Activated CD8-positive, alpha-beta memory T cell treated with anti-CD3 and anti-CD28 coated beads, Interleukin-2, amount 50 U/mL, for 1 hour (primary cell): Measurements from ENCODE around the gene MAD1L1.

Experiments
- DNase-seq: peaks from one replicate; pipeline ENCODE4 v3.0.0-alpha.2; 2020; ENCODE audit errors: extremely low read depth

MAD1L1 gene

DNA sequence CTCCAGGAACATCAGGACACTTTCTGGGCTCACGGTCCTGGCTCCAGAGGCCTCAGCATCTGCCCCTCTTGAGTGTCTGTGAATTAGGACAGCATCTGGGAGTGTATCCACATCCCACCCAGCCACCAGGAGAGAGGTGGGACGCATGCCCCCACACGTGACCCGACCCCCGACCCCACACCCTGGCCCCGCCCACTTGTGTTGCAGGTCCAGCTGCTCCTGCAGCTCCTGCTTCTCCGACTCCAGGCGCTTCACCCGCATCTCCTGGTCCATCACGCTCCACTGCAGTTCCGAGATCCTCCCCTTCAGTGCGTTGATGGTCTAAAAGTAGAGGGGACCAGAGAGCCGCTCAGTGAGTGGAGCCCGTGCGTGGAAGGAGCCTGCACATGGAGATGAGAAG is 13.6 kb downstream of the MAD1L1 start:
- DNase-seq, result no peak

DNA sequence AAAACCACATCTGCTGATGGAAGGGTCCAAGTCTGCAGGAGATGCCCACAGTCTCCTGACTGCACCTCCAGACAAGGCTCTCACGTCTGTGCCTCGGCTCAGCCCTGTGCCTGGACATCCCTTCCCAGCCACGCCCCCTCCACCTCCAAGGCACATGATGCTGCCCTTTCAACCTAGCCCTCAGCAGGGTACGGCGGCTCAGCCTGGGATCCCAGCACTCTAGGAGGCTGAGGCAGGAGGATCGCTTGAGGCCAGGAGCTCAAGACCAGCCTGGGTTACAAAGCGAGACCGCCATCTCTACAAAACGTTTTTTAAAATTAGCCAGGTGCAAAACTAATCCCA is 14.3 kb downstream of the MAD1L1 start:
- DNase-seq, result no peak

DNA sequence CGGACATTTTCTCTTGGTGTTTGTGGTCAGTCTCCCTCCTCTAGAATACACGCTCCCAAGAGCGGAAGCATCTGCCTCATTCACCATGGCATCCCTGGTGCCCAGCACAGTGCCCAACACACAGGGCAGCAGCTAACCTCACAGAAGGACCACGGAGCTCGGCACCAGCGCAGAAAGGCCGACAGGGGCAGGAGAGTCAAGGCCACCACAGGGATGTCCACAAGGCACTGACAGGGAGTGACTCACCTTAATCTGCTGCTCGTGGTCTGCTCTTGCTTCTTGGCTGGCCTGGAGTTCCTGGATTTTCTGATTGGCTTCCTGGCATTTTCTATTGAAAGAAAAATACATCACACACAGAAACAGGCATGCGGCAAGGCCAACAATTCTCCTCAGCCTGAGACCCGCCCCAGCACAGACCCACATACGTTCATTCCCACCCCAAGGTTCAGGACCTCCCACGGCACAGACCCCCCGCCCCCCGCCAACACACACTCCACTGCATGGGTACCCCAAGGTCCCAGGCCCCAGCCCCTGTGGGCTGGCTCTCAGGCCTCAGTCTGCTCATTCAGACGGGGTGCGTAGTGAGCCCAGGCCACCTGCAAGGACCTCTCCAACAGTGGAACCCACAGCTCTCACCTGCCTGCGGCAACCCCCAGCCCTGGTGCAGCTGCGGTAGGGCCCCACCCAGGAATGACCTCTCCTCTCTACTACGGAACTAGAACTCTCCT is 14.9 kb downstream of the MAD1L1 start:
- no peak for DNase-seq

DNA sequence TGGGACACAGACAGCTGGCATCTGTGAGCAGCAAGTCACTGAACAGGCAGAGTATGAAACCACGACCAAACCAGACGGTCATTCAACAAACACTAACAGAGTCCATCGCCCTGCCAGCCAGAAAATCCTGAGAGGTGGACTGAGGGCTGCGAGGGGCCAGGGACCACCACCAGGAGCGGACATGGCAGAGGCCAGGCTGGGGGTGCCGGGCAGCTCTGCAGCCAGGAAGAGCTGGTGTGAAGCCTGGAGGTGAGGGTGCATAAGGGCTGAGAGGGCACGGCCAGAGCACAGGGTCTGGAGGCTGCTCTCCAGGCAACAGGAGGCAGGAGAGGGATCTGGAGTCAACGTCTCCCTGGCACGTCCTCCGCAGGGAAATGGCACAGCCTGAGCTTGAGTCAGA is 15.5 kb downstream of the MAD1L1 start:
- DNase-seq, result no peak

DNA sequence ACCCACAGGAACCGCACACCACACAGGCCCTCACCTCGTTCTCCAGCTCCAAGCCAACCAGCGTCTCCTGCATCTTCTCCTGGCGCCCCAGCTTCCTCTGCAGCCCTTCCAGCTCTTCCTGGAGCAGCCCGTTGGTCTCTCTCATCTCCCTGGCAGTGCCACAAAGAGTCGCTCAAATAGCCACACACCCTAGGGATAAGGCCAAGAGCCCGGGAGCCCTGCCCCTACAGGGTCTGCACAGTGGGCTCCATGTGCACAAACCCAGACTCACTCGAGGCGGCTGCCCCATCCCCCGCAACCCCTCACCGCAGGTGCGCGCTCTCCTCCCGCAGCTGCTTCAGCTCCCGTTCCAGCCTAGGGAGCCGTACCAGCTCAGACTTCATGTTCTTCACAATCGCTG is 16.9 kb downstream of the MAD1L1 start:
- DNase-seq, result no peak

DNA sequence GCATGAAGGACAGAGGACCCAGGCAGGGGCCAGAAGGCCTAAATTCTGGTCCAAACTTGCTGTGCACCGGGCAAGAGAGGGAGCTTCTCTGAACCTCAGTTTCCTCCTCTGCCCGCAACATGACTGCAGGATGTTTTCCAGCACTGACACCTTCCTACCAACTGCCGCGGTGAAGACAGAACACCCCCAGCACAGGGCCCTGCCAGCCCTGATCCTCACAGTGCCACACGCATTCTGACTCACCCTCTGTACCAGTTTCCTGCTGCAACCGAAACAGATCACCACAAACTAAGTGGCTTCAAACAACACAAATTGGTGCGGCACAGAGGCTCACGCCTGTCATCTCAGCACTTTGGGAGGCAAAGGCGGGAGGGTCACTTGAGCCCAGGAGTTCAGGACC is 18.1 kb downstream of the MAD1L1 start:
- DNase-seq, result no peak

DNA sequence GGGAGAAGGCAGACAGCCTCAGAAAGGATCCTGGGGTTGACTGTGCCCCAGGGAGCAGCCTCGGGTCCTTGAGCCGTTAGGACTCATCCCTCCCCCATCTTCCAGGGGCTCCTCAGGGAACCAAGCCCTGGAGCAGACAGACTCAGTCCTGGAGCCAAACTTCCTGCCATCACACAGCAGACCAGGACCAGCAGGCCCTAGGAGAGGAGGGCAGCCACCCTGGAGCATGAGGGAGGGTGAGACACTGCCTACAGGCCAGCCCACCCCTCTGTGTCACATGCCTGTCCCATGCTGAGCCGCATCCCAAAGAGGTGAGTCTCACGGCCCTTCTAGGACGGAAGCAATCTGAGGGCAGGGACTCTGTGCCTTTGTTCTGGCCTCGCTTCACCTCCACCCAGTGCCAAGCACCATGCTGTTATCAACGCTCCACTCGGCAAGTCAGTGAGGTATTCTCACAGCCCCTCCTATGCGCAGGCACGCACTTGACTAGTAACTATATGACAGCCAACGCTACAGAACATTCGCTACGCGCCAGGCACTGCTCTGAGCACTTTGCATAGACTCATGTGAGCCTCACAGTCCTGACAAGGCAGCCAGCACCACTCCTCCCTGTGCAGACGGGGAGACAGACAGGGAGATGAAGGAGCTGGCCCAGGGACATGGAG is 19.1 kb downstream of the MAD1L1 start:
- DNase-seq, result no peak

DNA sequence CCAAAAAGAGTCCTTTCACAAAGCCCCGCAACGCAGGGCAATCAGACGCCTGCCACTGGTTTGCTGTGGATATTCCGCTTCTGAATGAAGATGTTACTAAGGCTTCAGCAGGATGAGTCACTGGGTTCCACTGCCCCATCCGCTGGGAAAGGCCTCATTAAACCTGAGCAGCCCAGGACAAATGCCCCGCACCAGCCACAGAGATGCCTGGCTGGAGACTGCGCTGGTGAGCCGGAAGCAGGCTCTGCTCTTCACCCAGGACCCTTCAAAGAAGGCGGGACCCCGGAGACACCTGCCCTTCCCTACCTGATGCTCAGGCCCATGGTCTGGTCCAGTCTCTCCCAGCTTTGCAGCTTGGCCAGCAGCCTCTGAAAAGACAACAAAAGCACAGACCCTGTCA is 19.8 kb downstream of the MAD1L1 start:
- no peak for DNase-seq

DNA sequence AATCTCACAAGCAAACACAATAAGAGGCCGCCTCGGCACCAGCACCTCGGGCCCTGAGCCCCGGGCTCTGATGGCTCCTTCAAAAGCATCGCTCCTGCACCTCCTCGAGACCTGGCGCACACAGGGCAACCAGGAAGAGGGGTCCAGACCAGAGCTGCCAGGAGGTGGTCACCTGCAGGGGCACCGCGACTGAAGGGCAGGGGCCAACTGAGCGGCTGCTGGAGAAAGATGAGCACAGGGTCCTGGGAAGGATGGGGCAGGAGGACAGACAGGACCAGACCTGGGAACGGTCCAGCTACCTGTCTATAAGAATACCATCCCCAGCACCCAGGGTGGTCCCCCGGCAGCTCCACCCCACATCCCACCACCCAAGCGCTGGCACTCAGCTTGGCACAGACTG is 20.8 kb downstream of the MAD1L1 start:
- no peak for DNase-seq

DNA sequence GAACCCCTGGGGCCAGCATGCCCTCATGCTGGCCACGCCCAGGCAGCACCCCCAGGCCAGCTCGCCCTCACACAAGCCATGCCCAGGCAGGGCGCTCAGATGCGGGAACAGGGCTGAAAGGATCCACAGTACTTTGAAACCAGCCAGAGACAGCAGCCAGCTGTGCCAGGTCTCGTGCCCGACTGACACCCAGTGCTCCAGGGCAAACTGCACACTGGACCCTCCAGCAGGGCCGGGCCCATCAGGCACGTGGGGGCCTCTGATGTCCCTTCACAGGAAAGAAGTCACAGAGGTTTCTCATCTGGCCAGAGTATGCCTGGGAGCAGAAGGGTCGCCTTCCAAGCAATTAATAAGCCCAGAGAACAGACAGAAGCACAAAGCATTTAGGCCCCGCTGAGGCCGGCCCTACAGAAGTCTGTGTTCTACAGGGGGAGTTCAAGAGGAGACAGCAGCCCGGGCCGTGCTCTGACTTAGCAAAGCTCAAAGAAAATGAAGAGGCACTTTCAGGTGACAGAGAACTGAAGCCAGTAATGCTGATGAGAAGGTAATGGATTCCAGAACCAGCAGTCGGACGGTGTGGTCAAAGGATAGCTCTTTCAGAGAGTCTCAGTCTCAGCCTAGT is 21.4 kb downstream of the MAD1L1 start:
- no peak for DNase-seq

DNA sequence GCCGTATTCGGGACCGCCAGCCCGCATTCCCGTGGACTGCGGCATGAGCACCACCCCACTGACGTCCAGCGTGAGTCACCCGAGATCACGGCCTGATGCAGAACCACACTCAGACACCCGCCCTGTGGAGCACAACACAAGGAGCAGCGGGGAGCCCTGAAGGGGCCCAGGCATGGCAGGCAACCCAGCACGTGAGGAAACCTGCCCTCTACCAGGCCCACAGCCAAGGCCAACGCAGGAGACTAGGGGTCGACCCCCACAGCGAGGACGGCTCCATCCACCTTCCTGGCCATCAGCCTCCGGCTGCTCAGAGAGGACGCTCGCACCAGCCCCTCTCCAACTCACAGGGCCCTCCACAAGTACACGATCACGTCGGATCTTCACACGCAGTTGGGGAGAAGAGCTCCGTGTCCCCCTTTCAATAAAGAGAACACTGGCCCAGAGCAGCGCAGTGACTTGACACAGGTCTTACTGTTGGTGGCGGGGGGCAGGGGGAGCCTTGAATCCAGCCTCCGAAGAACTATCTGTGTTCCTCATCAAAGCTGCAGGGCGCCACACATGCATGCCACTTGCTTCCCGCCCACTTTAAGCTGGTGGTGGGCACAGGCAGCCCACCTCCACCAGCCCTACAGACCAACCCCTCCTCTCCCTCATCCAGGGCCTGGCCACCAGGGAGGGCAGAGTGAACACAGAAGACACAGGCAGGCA is 22.0 kb downstream of the MAD1L1 start:
- DNase-seq, result no peak

DNA sequence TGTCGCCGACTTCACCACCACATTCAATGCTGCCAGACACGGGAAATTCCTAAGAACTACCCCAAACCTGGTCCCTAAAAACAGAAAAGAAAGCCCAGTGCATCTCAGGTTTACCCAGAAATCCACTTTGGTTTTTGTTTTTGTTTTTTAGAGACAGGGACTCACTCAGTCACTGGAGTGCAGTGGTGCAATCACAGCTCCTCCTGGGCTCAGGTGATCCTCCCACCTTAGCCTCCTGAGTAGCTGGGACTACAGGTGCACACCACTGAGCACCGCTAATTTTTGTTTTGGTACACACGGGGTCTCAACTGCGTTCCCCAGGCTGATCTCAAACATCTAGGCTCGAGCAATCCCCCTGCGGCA is 22.8 kb downstream of the MAD1L1 start:
- DNase-seq, result no peak

DNA sequence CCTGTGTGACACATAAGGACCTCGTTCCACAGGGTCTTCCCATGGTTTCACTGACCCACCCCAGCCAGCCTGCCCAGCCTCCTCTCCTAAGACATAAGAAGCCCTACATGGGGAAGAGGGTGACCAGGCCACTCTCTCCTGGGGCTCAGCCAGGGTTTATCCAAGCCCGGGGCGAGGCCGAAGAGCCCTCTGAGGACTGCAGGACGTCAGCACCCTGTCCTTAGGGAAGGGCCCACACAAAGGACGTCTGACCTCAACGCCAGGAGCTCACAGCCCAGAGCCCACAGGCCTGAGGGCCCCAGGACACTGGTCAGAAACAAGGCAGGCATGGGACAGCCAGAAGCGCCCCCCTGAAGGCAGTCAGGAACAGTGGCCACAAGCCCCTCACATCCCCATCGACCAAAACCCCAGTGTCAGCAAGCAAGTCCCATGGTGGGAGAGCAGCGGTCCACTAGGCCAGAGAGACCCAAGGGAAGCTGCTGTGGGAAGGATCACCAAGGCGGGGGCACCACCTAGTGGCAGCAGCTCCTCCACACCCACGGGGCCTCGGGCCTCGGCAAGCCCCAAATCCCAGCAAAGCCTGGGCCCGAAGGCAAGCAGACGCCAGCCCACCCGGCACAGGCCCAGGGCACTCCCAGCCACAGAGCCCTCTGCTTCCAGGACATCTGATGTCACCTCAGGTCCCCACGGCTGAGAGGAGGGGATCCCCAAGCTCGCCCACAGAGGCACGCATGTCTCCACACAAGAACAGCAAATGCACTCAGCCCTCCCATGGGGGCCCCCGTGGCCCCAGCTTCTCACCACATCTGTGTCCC is 23.4 kb downstream of the MAD1L1 start:
- no peak for DNase-seq

DNA sequence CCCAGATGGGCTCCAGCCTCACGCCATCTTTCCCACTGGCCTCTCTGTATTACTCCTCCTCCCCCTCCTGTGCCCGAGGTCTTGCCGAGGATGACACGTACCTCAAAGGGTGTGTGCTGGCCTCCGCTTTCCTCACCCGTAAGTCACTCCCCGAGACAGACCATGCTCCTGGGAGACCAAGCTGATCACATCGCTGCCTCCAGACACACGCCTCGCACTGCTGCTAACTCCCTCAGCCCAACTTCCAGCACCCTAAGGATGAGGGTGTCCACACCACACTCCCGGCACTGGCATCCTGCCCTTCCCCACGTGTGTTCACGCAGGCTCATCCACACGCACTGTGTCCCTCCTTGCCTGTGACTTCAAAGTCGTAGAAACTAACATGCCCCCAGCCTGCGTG is 24.0 kb downstream of the MAD1L1 start:
- no peak for DNase-seq

DNA sequence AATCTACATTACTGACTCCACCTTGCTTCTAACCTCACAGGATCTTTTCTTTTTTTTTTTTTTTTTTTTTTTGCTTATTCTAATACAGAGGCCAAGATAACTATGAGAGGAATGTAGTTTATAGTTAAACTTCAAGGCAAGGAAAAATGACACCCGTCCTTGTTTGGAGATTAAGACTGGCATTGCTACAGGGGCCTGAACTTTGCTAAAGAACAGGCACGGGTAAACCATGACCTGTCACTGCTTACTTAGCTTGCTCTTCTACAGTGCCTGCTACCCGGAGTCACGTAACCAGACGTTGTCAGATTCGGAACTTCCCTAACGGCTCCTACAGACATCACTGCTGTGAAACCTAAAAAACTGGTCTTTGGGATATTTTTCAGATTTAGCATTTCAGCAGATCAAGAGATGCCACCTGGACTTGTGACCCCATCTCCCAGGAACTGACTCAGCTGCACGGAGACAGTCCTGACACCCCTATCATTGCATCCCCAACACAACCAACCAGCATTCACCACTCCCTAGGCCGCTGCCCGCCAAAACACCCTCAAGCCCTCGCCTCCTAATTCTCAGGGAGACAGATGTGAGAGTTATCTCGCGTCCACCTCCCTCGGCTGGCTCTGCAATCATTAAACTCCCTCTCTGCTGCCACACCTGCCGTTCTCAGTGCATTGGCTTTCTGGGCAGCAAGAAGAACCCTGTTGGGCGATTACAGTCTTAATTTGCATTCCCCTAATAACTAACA is 27.5 kb downstream of the MAD1L1 start:
- DNase-seq, result no peak

DNA sequence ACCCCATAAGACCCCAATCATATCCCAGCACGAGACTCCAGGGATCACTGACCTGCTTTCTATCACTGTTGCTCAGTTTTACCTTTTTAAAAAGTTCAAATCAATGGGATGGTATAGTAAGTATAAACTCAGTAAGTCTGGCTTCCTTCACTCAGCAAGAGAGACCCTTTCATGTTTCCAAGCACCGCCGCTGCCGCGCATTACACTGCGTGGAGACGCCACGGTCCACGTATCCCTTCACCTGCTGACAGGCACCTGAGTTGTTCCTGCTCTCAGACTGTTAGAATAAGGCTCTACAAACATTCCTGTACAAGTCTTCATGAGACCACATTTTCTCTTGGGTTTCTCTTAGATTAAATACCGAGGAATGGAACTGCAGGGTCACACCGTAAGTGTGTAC is 28.3 kb downstream of the MAD1L1 start:
- no peak for DNase-seq

DNA sequence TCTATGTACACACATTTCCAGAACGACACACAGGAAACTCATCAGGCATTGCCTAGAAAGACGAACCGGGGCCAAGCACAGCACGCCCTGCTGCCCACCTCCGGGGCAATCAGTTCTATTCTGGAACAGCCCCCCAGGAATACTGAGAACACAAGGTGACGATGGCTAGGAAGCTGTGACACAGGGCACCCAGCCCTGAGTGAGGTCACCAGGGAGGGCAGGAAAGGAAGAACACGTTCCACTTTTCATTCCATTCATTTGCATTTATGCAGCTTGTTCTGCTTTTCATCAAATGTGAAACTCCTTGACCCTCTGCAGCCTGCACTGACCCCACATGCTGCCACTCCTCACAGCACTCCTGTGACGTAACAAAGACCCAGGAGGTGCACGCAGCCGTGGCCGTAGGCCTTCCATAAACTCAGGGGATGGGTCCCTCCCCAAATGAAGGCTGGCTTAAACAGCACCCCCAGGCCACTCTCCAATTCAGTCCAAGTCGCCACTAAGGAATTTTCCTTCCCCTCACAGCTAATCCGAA is 28.9 kb downstream of the MAD1L1 start:
- no peak for DNase-seq

DNA sequence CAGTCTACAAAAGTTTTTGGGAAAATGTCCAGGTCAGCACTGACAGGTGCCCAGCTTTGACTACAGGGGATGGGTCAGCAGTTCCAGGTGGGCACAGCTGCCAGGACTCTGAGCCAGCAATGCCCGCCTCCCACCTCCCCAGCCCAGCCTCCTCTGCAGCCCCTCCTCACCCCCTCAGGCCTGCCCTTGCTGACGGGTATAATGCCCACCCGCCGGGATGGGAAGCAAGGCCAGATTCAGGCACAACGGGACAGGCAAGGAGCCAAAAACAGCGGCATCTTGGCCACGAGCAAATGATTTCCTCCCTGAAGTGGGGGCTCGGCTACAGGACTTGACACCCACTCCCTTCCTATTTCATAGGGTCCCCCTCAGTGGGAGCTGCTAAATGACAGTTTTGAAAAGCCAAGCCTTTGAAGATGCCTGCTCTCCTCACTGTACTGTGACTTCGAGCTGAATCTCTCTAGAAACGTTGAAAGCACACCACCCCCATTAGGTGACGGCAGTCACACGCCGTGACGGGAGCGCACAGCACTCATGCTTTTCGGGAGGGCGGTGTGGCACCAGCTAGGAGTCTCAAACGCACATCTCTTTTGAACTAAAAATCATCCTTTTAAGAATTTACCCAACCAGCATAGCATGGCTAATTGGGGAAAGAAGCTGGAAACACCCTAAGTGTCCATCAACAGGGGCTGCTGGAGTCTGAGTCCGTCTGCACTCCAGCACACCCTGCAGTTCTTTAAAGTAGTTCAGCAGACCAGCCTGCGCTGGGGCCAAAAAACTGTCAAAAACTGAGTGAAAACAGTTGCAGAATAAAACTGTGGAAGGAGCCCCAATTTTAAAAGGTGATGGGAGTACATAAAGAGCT is 29.6 kb downstream of the MAD1L1 start:
- DNase-seq, result no peak

DNA sequence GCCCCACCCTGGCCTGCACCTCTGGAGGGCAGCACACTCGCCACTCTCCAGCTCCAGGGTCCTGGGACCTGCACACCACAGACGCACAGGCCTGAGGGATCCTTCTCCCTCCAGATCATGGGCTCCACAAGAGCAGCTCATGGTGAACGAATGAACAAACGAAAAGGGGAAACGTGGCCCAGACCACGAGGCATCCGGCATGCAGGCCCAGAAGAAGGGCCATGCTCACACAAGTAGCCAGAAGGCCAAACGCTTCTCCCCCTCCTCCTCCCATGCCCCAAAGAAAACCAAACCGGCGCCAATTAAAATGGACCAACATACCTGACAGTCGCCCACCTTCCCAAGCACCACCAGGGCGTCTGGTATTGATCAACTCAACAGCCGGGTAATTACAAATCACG is 30.4 kb downstream of the MAD1L1 start:
- no peak for DNase-seq
